Progenitor cell of endocrine pancreas (in vitro differentiated cells): ENCODE results near the gene TIGD3. TPM values are rescaled to one million over a fixed set of nuclear protein-coding genes. Genes with fewer than 3 reads are reported as not detected.

Source experiments
- DNase-seq: peaks from one replicate; pipeline ENCODE4 v3.0.0; 2021; ENCODE audit warnings: low spot score; ENCODE audit not compliant: unreplicated experiment
- H3K27ac Mint-ChIP-seq: 2 replicates; pipeline ENCODE4 v1.8.0; 2021; ENCODE audit warnings: mild to moderate bottlenecking, moderate library complexity, mixed read lengths
- H3K27me3 Mint-ChIP-seq: 2 replicates; pipeline ENCODE4 v1.8.0; 2021; ENCODE audit warnings: mixed read lengths
- H3K36me3 Mint-ChIP-seq: 2 replicates; pipeline ENCODE4 v1.8.0; 2022; ENCODE audit warnings: mixed read lengths; ENCODE audit not compliant: insufficient read depth
- H3K4me1 Mint-ChIP-seq: 2 replicates; pipeline ENCODE4 v1.8.0; 2021; ENCODE audit warnings: low read depth, mixed read lengths
- H3K4me3 Mint-ChIP-seq: 2 replicates; pipeline ENCODE4 v1.8.0; 2021; ENCODE audit warnings: low read depth, mild to moderate bottlenecking, moderate library complexity, mixed read lengths
- H3K9me3 Mint-ChIP-seq: 2 replicates; pipeline ENCODE4 v1.8.0; 2021; ENCODE audit warnings: low read depth, mixed read lengths
- CTCF ChIP-seq: fragments of 200-600 bp; sonication (generic); IDR thresholded peaks from one replicate; pipeline ENCODE4 v1.5.0; 2021; ENCODE audit warnings: antibody characterized with exemption, mild to moderate bottlenecking; ENCODE audit not compliant: unreplicated experiment
- total RNA-seq: library from RNA; stranded (reverse); gene quantifications from 2 replicates; pipeline ENCODE4 v1.2.1, GENCODE V29; 2021

Gene TIGD3
- total RNA-seq, 1 donor from 2014 or later: 3.0 TPM

DNA sequence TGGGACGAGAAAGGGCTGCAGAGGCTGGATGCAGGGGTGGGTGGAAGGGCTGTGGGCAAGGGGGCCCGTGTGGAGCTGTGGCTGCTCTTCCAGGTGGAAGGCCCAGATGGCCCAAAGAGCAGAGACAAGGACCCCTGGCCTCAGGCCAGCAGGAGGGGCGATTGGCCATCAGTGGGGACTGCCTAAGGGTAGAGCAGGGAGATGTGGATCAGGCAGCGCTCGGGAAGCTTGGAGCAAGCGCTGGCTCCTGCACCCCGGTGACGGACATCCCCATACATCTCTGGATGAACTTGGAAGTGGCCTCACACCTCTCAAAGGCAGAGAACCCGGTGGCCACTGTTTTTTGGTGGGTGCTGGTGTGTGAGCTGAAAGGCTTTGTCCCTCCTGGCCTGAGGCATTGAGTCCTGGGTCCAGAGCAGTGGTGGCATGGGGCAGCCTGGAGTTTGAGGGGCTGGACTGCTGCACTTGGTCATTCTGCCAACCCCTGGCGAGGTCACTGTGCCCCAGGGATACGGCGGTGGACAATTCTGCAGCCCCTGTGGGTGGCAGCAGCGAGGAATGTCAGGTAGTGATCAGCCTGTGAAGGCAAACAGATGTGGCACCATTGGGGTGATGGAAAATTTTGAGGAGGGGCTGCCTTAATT lies 37.8 kb downstream of the TIGD3 start:
- Mint-ChIP-seq H3K36me3 (peaks cover 2% of the 10 kb centered on the region), H3K27me3 (no peaks in the 10 kb centered on the region), H3K9me3 (no peaks in the 10 kb centered on the region), H3K4me3 (no peak overlapping the region), H3K27ac (peak overlapping the region; percentile 64), H3K4me1 (peaks cover 4% of the 10 kb centered on the region)
- DNase-seq: no peak
- TF ChIP-seq CTCF: no peak

DNA sequence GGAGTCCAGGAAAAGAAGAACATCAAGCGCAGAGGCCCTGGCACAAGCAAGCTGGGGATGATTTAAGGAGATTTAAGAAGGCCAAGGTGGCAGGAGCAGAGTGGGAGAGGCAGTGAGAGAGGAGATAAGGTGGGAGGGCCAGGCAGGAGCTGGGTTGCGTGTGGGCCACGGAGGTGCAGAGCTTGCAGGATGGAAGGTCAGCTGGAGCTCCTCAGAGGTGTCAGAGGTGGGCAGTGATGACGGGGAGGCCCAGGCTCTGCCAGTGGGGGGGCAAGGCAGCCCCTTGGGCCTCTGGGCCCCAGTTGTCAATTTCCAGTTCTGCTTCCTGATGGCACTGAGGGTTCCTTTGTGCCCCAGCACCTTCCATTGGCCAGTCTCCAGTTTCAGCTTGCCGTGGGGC lies 38.3 kb downstream of the TIGD3 start:
- Mint-ChIP-seq H3K27me3 (no peaks in the 10 kb centered on the region), H3K36me3 (peaks cover 4% of the 10 kb centered on the region), H3K27ac (no peak overlapping the region), H3K9me3 (no peaks in the 10 kb centered on the region), H3K4me3 (no peak overlapping the region), H3K4me1 (peaks cover 4% of the 10 kb centered on the region)
- TF ChIP-seq CTCF: no peak
- DNase-seq: no peak

GRCh38 chr11:65393513-65394079 lies 39.0 kb downstream of the TIGD3 start:
- peaks cover 4% of the 10 kb centered on the region for H3K36me3 Mint-ChIP-seq
- H3K4me1 Mint-ChIP-seq: peaks cover 4% of the 10 kb centered on the region
- no peak overlapping the region for H3K27ac Mint-ChIP-seq
- H3K4me3 Mint-ChIP-seq: no peak overlapping the region
- no peaks in the 10 kb centered on the region for H3K9me3 Mint-ChIP-seq
- no peak for DNase-seq
- no peak for TF ChIP-seq CTCF
- no peaks in the 10 kb centered on the region for H3K27me3 Mint-ChIP-seq

GRCh38 chr11:65394125-65394536 lies 39.6 kb downstream of the TIGD3 start:
- no peak overlapping the region for H3K27ac Mint-ChIP-seq
- H3K4me1 Mint-ChIP-seq: no peaks in the 10 kb centered on the region
- H3K27me3 Mint-ChIP-seq: no peaks in the 10 kb centered on the region
- H3K9me3 Mint-ChIP-seq: no peaks in the 10 kb centered on the region
- no peak for DNase-seq
- H3K4me3 Mint-ChIP-seq: no peak overlapping the region
- H3K36me3 Mint-ChIP-seq: peaks cover 4% of the 10 kb centered on the region
- TF ChIP-seq CTCF: no peak

DNA sequence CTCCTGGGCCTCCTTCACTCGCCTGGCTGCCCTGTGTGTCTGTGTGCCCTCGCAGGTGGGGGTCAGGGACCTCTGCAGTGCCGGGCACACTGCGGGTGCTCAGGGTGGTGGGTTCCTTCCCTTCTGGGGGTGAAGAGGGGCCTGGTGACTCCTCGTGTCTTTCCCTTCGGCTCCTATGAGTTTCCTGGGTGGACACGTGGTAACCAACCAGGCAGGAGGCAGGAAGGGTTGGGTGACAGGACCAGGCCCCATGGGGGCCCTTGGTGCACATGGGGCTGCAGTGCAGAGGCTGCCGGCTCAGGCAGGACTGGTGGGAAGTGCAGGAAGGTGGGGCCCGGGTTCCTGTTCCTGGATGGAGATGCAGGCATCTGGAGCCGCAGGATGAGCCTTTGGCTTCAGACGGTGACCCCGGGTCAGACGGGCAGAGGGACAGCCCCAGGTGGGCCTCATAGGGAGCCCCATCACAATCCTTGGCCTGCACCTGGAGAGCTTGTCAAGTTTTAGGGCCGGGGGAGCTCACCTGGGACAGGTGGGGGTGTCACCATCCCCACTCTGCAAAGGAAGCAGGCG lies 41.5 kb downstream of the TIGD3 start:
- H3K4me3 Mint-ChIP-seq: no peak overlapping the region
- DNase-seq: no peak
- no peak for TF ChIP-seq CTCF
- no peaks in the 10 kb centered on the region for H3K9me3 Mint-ChIP-seq
- no peaks in the 10 kb centered on the region for H3K4me1 Mint-ChIP-seq
- H3K36me3 Mint-ChIP-seq: peaks cover 4% of the 10 kb centered on the region
- H3K27ac Mint-ChIP-seq: no peak overlapping the region
- H3K27me3 Mint-ChIP-seq: no peaks in the 10 kb centered on the region
